Upper lobe of left lung (tissue), 4 donors: ENCODE measurements around the gene SYT9.

Experiments used
- EP300 ChIP-seq, 4 donors: sonication (generic); formaldehyde crosslinking; IDR thresholded peaks; one replicate each; pipeline ENCODE4 v1.5.1; 2017; ENCODE audit warnings: antibody characterized with exemption in 4 of 4, control low read depth in 2 of 4
- POLR2AphosphoS5 ChIP-seq, 2 donors: sonication (generic); formaldehyde crosslinking; IDR thresholded peaks; one replicate each; pipeline ENCODE4 v1.5.1; 2017; ENCODE audit warnings: antibody characterized with exemption in 2 of 2
- TF ChIP-seq, protein P1 (sequence below), 6 experiments: fragments of 450-650 bp in 4 of 6; fragments of 200-600 bp in 2 of 6; sonication (generic) in 2 of 6; IDR thresholded peaks; one replicate each; pipeline ENCODE4 v1.5.1; 2016 to 2019; ENCODE audit warnings: antibody characterized with exemption in 6 of 6

DNA sequence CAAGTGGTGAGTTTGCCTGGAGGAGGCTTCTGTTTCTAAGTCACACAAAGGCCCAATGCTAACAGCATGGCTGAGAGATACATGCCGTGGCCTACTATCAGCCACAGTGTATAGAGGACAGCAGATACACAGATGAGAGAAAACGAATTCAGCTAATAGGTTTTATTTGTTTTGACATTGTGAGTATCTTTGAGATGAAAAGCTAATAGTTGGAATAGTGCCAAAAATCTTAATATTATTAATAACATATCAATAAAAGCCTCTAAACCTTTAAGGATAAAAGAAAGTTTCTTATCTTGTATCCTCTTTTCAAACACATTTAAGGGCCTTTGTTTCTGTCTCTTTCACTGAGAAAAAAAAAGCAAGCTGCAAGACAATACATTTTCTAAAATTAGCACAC is 203.2 kb downstream of the SYT9 start:
- TF ChIP-seq POLR2AphosphoS5 (IDR thresholded peaks at IDR 0.05) = no peak
- TF ChIP-seq, protein P1, sequence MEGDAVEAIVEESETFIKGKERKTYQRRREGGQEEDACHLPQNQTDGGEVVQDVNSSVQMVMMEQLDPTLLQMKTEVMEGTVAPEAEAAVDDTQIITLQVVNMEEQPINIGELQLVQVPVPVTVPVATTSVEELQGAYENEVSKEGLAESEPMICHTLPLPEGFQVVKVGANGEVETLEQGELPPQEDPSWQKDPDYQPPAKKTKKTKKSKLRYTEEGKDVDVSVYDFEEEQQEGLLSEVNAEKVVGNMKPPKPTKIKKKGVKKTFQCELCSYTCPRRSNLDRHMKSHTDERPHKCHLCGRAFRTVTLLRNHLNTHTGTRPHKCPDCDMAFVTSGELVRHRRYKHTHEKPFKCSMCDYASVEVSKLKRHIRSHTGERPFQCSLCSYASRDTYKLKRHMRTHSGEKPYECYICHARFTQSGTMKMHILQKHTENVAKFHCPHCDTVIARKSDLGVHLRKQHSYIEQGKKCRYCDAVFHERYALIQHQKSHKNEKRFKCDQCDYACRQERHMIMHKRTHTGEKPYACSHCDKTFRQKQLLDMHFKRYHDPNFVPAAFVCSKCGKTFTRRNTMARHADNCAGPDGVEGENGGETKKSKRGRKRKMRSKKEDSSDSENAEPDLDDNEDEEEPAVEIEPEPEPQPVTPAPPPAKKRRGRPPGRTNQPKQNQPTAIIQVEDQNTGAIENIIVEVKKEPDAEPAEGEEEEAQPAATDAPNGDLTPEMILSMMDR (IDR thresholded peaks at IDR 0.05) = no peak
- TF ChIP-seq EP300 (IDR thresholded peaks at IDR 0.05) = no peak
